ENCODE measurements around the gene ATOH8.
"Not testable (repeated sequence)": the region's sequence is repeated elsewhere in the genome, so short reads cannot be mapped to it uniquely, and the experiment has no call there.

The ATOH8 gene

DNA sequence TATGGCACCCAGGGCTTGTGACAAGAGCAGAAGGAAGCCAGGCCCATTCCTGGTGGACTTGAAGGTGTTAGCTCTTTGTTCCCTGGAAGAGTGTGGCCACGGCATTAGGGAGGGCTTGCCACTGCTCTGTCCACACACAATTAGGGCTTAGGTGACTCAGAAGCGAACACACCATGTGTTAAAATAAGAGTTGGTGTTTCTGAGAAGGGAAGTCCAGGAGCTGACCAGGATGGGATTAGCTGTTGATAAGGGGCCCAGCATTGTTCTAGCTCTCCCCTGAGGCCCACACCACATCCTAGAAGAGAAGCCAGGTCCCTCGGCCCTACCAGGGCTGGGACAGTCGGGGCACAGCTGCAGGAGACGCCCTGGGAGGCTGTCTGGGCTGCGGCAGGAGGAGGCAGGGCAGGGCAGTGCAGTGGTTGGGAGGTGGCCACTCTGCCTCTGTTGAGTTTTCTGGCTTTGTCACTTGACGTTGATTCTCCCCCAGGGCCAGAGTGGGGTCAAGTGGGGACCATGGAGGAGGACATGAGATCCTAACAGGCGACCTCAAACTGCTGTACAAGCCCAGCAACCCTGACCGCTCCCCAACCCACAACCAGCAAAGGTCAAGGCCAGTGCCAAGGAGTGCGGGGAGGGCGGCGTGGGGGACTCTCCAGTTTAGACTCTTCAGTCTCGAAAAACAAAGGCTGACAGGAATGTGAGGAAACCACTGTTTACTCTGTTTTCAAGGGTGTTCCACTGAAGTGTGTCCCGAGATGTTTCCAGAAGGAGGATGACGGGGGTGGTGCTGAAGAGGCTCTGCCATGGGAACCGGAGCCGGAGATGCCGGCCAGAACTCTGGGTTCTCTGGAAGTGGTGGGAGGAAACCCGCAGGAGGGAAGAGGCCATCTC is 42.9 kb upstream of the ATOH8 start:
- H3K9me3 ChIP-seq (ENCODE audit: control insufficient read depth, low read length) = no peaks in the 10 kb centered on the region
- 90 to 92% methylated on average over 19 of the region's 19 CpGs for WGBS, 2 experiments
- H3K4me3 ChIP-seq (ENCODE audit: insufficient read depth, low read depth, low read length) = no peak overlapping the region
- H3K27ac ChIP-seq (ENCODE audit: insufficient read depth, low read depth, low read length, poor library complexity, severe bottlenecking) = no peak overlapping the region
- H3K36me3 ChIP-seq (ENCODE audit: control insufficient read depth, insufficient read depth, low read length) = no peaks in the 10 kb centered on the region
- H3K27me3 ChIP-seq (ENCODE audit: control insufficient read depth, insufficient read depth, low read length, poor library complexity, severe bottlenecking) = peaks cover 8% of the 10 kb centered on the region
- H3K4me1 ChIP-seq (ENCODE audit: control insufficient read depth, insufficient read depth, low read length) = no peaks in the 10 kb centered on the region

- no peaks in the 10 kb centered on the region for H3K36me3 ChIP-seq (ENCODE audit: control insufficient read depth, insufficient read depth, low read length)
- H3K27ac ChIP-seq (ENCODE audit: insufficient read depth, low read depth, low read length, poor library complexity, severe bottlenecking) = no peak overlapping the region
- no peaks in the 10 kb centered on the region for H3K4me1 ChIP-seq (ENCODE audit: control insufficient read depth, insufficient read depth, low read length)
- H3K4me3 ChIP-seq (ENCODE audit: insufficient read depth, low read depth, low read length) = no peak overlapping the region
- no peaks in the 10 kb centered on the region for H3K9me3 ChIP-seq (ENCODE audit: control insufficient read depth, low read length)
- 93% methylated on average over 8 of the region's 8 CpGs for WGBS, 2 experiments
- peaks cover 8% of the 10 kb centered on the region for H3K27me3 ChIP-seq (ENCODE audit: control insufficient read depth, insufficient read depth, low read length, poor library complexity, severe bottlenecking)
These were observed 42.2 kb upstream of the ATOH8 start for GRCh38 chr2:85711578-85712060.

GRCh38 chr2:85712336-85712735 is 41.5 kb upstream of the ATOH8 start:
- 94 to 95% methylated on average over 15 of the region's 15 CpGs for WGBS, 2 experiments
- H3K27me3 ChIP-seq (ENCODE audit: control insufficient read depth, insufficient read depth, low read length, poor library complexity, severe bottlenecking) = peaks cover 8% of the 10 kb centered on the region
- no peak overlapping the region for H3K4me3 ChIP-seq (ENCODE audit: insufficient read depth, low read depth, low read length)
- H3K27ac ChIP-seq (ENCODE audit: insufficient read depth, low read depth, low read length, poor library complexity, severe bottlenecking) = no peak overlapping the region
- no peaks in the 10 kb centered on the region for H3K36me3 ChIP-seq (ENCODE audit: control insufficient read depth, insufficient read depth, low read length)
- H3K4me1 ChIP-seq (ENCODE audit: control insufficient read depth, insufficient read depth, low read length) = peaks cover 3% of the 10 kb centered on the region
- no peaks in the 10 kb centered on the region for H3K9me3 ChIP-seq (ENCODE audit: control insufficient read depth, low read length)

DNA sequence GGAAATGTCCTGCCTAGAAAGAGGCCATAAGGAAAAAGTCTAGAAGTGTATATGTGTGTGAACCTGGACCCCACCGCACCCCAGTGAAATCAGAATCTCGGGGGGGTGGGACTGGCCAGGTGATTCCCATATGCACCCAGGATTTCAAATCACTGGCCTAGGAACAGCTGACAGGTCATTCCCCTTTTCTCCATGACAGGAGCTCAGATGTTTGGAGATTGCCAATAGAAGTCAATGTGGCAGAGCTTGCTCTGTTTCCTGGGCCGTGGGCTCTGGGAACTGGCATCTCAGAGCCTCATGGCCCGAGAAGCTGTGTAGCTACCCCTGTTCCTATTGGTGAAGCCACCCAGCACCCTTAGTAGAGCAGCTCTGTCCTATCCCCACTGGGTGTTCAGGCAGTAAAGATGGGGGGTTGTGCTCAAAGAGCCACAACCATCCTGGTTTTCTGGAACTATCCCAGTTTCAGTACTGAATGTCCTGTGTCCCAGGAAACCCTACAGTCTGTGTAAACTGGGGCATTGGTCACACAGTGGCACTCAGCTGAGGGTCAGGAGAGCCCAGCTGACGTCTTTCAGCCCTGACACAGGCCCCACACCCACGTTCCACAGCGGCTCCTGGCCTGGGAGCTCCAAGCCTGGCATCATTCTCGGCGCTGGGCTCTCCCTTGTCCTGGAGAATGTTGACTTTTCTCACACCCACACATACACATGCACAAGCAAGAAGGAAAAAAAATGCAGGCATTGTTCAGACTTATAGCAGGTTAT is 40.8 kb upstream of the ATOH8 start:
- peaks cover 1% of the 10 kb centered on the region for H3K27me3 ChIP-seq (ENCODE audit: control insufficient read depth, insufficient read depth, low read length, poor library complexity, severe bottlenecking)
- 86 to 91% methylated on average over 9 of the region's 9 CpGs for WGBS, 2 experiments
- H3K4me3 ChIP-seq (ENCODE audit: insufficient read depth, low read depth, low read length) = no peak overlapping the region
- H3K9me3 ChIP-seq (ENCODE audit: control insufficient read depth, low read length) = no peaks in the 10 kb centered on the region
- H3K4me1 ChIP-seq (ENCODE audit: control insufficient read depth, insufficient read depth, low read length) = peaks cover 8% of the 10 kb centered on the region
- H3K36me3 ChIP-seq (ENCODE audit: control insufficient read depth, insufficient read depth, low read length) = no peaks in the 10 kb centered on the region
- H3K27ac ChIP-seq (ENCODE audit: insufficient read depth, low read depth, low read length, poor library complexity, severe bottlenecking) = no peak overlapping the region

DNA sequence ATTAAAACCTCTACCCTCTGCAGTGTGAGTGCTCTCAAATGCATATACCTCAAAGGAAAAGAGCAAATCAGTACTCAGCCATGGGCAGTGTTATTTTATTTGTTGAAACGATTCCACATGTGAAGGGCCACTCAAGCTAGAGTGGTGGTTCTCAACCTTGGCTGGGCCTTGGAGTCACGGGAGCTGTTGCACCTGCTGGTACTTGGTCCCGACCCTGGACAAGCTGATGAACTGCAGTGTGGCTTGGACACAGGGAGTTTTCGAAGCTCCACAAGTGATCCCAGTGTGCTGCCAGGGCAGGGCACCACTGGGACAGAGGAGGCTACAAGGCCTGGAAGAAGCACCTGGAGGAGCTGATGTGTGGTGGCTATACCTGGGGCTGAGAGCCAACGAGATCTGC is 40.0 kb upstream of the ATOH8 start:
- WGBS, 2 experiments = 96 to 97% methylated on average over 5 of the region's 5 CpGs
- Histone ChIP-seq H3K27me3 (ENCODE audit: control insufficient read depth, insufficient read depth, low read length, poor library complexity, severe bottlenecking) (no peaks in the 10 kb centered on the region), H3K36me3 (ENCODE audit: control insufficient read depth, insufficient read depth, low read length) (no peaks in the 10 kb centered on the region), H3K4me1 (ENCODE audit: control insufficient read depth, insufficient read depth, low read length) (peaks cover 8% of the 10 kb centered on the region), H3K27ac (ENCODE audit: insufficient read depth, low read depth, low read length, poor library complexity, severe bottlenecking) (no peak overlapping the region), H3K9me3 (ENCODE audit: control insufficient read depth, low read length) (no peaks in the 10 kb centered on the region), H3K4me3 (ENCODE audit: insufficient read depth, low read depth, low read length) (no peak overlapping the region)

- H3K9me3 ChIP-seq (ENCODE audit: control insufficient read depth, low read length); H3K36me3 ChIP-seq (ENCODE audit: control insufficient read depth, insufficient read depth, low read length); H3K4me1 ChIP-seq (ENCODE audit: control insufficient read depth, insufficient read depth, low read length); H3K27me3 ChIP-seq (ENCODE audit: control insufficient read depth, insufficient read depth, low read length, poor library complexity, severe bottlenecking); H3K4me3 ChIP-seq (ENCODE audit: insufficient read depth, low read depth, low read length); H3K27ac ChIP-seq (ENCODE audit: insufficient read depth, low read depth, low read length, poor library complexity, severe bottlenecking): not testable (repeated sequence)
- 91 to 92% methylated on average over 7 of the region's 7 CpGs for WGBS, 2 experiments
These were observed 39.4 kb upstream of the ATOH8 start for GRCh38 chr2:85714421-85714820.

DNA sequence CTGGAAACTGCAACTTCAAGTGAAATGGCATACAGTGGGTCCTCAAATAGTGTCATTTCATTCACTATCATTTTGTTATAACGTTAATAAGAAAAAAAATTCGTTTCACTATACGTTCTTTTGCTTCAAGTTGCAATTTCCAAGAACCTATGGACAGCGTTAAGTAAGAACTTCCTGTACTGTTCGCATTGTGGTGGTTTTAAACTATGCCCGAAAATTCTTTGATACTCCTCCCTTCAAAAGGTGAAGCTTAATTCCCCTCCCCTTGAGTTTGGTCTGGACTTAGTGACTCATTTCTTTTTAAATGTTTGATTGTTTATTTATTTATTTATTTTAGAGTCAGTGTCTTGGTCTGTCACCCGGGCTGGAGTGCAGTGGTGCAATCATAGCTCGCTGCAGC is 39.0 kb upstream of the ATOH8 start:
- Histone ChIP-seq H3K4me3 (ENCODE audit: insufficient read depth, low read depth, low read length) (no peak overlapping the region), H3K27ac (ENCODE audit: insufficient read depth, low read depth, low read length, poor library complexity, severe bottlenecking) (no peak overlapping the region), H3K36me3 (ENCODE audit: control insufficient read depth, insufficient read depth, low read length) (no peaks in the 10 kb centered on the region), H3K27me3 (ENCODE audit: control insufficient read depth, insufficient read depth, low read length, poor library complexity, severe bottlenecking) (no peaks in the 10 kb centered on the region), H3K9me3 (ENCODE audit: control insufficient read depth, low read length) (no peaks in the 10 kb centered on the region), H3K4me1 (ENCODE audit: control insufficient read depth, insufficient read depth, low read length) (peaks cover 8% of the 10 kb centered on the region)
- WGBS, 2 experiments = 92 to 93% methylated on average over 8 of the region's 8 CpGs

DNA sequence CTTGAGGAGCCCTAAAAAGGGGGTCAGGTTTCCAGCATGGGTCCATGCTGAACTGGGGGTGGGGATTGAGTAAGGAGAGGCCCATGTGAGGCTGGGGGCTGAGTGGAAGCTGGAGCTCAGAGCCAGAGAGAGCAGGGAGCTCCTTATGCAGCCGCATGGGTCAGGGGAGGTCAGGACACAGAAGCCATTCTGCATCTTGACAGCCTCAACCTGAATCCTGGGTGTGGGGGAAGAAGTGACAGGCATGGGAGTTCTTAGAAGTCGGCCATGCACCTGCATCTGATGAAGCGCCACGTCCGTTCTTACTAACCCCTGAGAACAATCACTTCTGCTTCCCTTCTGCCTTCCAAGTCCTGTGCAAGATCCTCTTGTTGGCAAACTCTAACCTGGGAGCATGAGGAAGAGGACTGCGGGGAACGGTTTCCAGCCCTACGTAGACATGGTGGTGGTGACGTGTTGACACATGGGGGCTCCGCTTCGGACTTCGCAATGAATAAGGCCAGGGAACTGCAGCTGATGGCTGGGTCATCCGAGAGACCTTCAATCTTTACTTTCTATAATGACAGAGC is 37.4 kb upstream of the ATOH8 start:
- Histone ChIP-seq H3K4me1 (ENCODE audit: control insufficient read depth, insufficient read depth, low read length) (peaks cover 8% of the 10 kb centered on the region), H3K4me3 (ENCODE audit: insufficient read depth, low read depth, low read length) (no peak overlapping the region), H3K27ac (ENCODE audit: insufficient read depth, low read depth, low read length, poor library complexity, severe bottlenecking) (no peak overlapping the region), H3K36me3 (ENCODE audit: control insufficient read depth, insufficient read depth, low read length) (no peaks in the 10 kb centered on the region), H3K9me3 (ENCODE audit: control insufficient read depth, low read length) (no peaks in the 10 kb centered on the region), H3K27me3 (ENCODE audit: control insufficient read depth, insufficient read depth, low read length, poor library complexity, severe bottlenecking) (no peaks in the 10 kb centered on the region)
- 87 to 89% methylated on average over 13 of the region's 13 CpGs for WGBS, 2 experiments

- no peaks in the 10 kb centered on the region for H3K27me3 ChIP-seq (ENCODE audit: control insufficient read depth, insufficient read depth, low read length, poor library complexity, severe bottlenecking)
- H3K9me3 ChIP-seq (ENCODE audit: control insufficient read depth, low read length) = no peaks in the 10 kb centered on the region
- no peak overlapping the region for H3K4me3 ChIP-seq (ENCODE audit: insufficient read depth, low read depth, low read length)
- no peak overlapping the region for H3K27ac ChIP-seq (ENCODE audit: insufficient read depth, low read depth, low read length, poor library complexity, severe bottlenecking)
- WGBS, 2 experiments = 74 to 76% methylated on average over 15 of the region's 15 CpGs
- no peaks in the 10 kb centered on the region for H3K36me3 ChIP-seq (ENCODE audit: control insufficient read depth, insufficient read depth, low read length)
- peaks cover 8% of the 10 kb centered on the region for H3K4me1 ChIP-seq (ENCODE audit: control insufficient read depth, insufficient read depth, low read length)
These were observed 36.3 kb upstream of the ATOH8 start for GRCh38 chr2:85717308-85718008.

All from ectodermal cell (in vitro differentiated cells).